K562 (cell line): Measurements from ENCODE around the gene TNFSF4. TPM values are rescaled to one million over a fixed set of nuclear protein-coding genes. Genes with fewer than 3 reads are reported as not detected.

Experiments used
- CHD4 ChIP-seq: fragments of 200-600 bp; sonication (generic); IDR thresholded peaks from 3 replicates; pipeline ENCODE4 v1.6.1; 2012; ENCODE audit warnings: low read depth, mild to moderate bottlenecking, mixed read lengths, low read length, inconsistent platforms; ENCODE audit not compliant: insufficient read depth, insufficient replicate concordance, poor library complexity, severe bottlenecking
- CUX1 ChIP-seq: fragments of 200-800 bp; sonication (Bioruptor generic); IDR thresholded peaks from 2 replicates; pipeline ENCODE4 v1.6.1; 2016; ENCODE audit warnings: missing genetic modification characterization, missing compliant biosample characterization
- EZH2 ChIP-seq: IDR thresholded peaks from 2 replicates; pipeline ENCODE4 v1.6.1; 2012; ENCODE audit warnings: low read depth, mild to moderate bottlenecking, inconsistent platforms, low read length, borderline replicate concordance
- FOS ChIP-seq: IDR thresholded peaks from 3 replicates; pipeline ENCODE4 v1.6.1; 2011; ENCODE audit not compliant: insufficient read length; ENCODE audit errors: extremely low read depth
- KDM2B ChIP-seq: fragments of 250-450 bp; sonication (Bioruptor Pico); IDR thresholded peaks from 2 replicates; pipeline ENCODE4 v1.8.0; 2021; ENCODE audit warnings: mild to moderate bottlenecking, moderate library complexity
- PATZ1 ChIP-seq: fragments of 250-450 bp; sonication (Bioruptor Pico); IDR thresholded peaks from 2 replicates; pipeline ENCODE4 v1.5.0; 2020; ENCODE audit warnings: mild to moderate bottlenecking, borderline replicate concordance
- RBM39 ChIP-seq: fragments of 200-400 bp; formaldehyde crosslinking; optimal IDR thresholded peaks from 2 replicates; pipeline ENCODE3; 2018; ENCODE audit warnings: low read depth, low read length
- SAFB2 ChIP-seq: fragments of 200-400 bp; formaldehyde crosslinking; IDR thresholded peaks from 2 replicates; pipeline ENCODE4 v1.6.1; 2018; ENCODE audit warnings: borderline replicate concordance, low read length, low read depth, moderate library complexity; ENCODE audit not compliant: severe bottlenecking
- ZBTB34 ChIP-seq: fragments of 250-450 bp; sonication (Bioruptor Pico); IDR thresholded peaks from 2 replicates; pipeline ENCODE4 v1.8.0; 2021; ENCODE audit warnings: mild to moderate bottlenecking, moderate library complexity
- polyA plus RNA-seq, 8 experiments: library from polyadenylated mRNA; depleted of rRNA in 4 of 8; stranded (reverse) in 5 of 8; unstranded in 3 of 8; fragments of >200 nt; fragmentation: Nextera tagmentation in 2 of 8; fragmentation: Illumina TruSeq in 1 of 8; extraction: Ambion mirVana in 2 of 8; extraction: Trizol in 1 of 8; gene quantifications; 2 replicates each; pipeline versions ENCODE4 v1.2.1 to v1.2.3, GENCODE V29; 2011 to 2014; ENCODE audit warnings: inconsistent platforms in 1 of 8, missing spikeins in 1 of 8
- total RNA-seq, 7 experiments: library from RNA; depleted of rRNA in 6 of 7; stranded (reverse); fragments of >200 nt in 6 of 7; fragmentation: Illumina TruSeq in 2 of 7; extraction: Trizol in 2 of 7; gene quantifications; 2 replicates each; pipeline versions ENCODE4 v1.2.1 to v1.2.3, GENCODE V29; 2011 to 2021; ENCODE audit warnings: low replicate concordance in 1 of 7

The TNFSF4 gene
- total and polyA plus RNA-seq, 9 of the 15 experiments (the other 6 are each of a cell fraction or from before 2014, with no cell fraction given) = 0.08 to 0.23 (median 0.15) TPM; not detected in 1

- no peak for TF ChIP-seq CUX1
- no peak for TF ChIP-seq KDM2B
- TF ChIP-seq FOS = no peak
- no peak for TF ChIP-seq EZH2
- TF ChIP-seq PATZ1 (CRISPR knock-in tag) = no peak
- no peak for TF ChIP-seq RBM39
- TF ChIP-seq ZBTB34 (CRISPR knock-in tag) = no peak
- TF ChIP-seq SAFB2 = no peak
- TF ChIP-seq CHD4 = no peak
Measured at GRCh38 chr1:173152598-173152997, 54.5 kb downstream of the TNFSF4 start (continued).
